H1 (cell line): Measurements from ENCODE around the gene WDR59. TPM values are rescaled to one million over a fixed set of nuclear protein-coding genes. Genes with fewer than 3 reads are reported as not detected.
A peak's percentile ranks its signal among the peaks of the same experiment; 100 is the strongest.

Experiments
- ASH2L ChIP-seq: fragments of 200-600, 300-600 bp; sonication (generic); IDR thresholded peaks from one replicate; pipeline ENCODE4 v1.7.1; 2017; ENCODE audit warnings: low read length
- BRCA1 ChIP-seq: IDR thresholded peaks from 2 replicates; pipeline ENCODE4 v1.6.1; 2012; ENCODE audit warnings: low read depth, low read length, improper control_type of control experiment
- CEBPB ChIP-seq: IDR thresholded peaks from 2 replicates; pipeline ENCODE4 v1.6.1; 2012; ENCODE audit warnings: low read depth, low read length
- GTF2F1 ChIP-seq: IDR thresholded peaks from 2 replicates; pipeline ENCODE4 v1.6.1; 2012; ENCODE audit warnings: low read depth, low read length, improper control_type of control experiment, borderline replicate concordance
- HDAC2 ChIP-seq, 2 experiments: fragments of 300-600 bp in 1 of 2; sonication (generic) in 1 of 2; IDR thresholded peaks; 2 replicates each; pipeline ENCODE4 v1.6.1; 2011 to 2012; ENCODE audit warnings: low read depth in 2 of 2, low read length in 2 of 2, mild to moderate bottlenecking in 2 of 2, moderate library complexity in 2 of 2, borderline replicate concordance in 1 of 2, inconsistent platforms in 1 of 2
- KDM4A ChIP-seq: IDR thresholded peaks from one replicate; pipeline ENCODE4 v1.7.1; 2012; ENCODE audit warnings: low read depth, mild to moderate bottlenecking, moderate library complexity, low read length, inconsistent platforms; ENCODE audit not compliant: severe bottlenecking
- PHF8 ChIP-seq: fragments of 200-600 bp; sonication (generic); conservative IDR thresholded peaks from 2 replicates; pipeline ENCODE4 v1.7.1; 2012; ENCODE audit warnings: low read depth, mild to moderate bottlenecking, inconsistent platforms, low read length, moderate library complexity
- POLR2A ChIP-seq, 2 experiments: IDR thresholded peaks; 1 replicate in 1 of 2; 2 replicates in 1 of 2; pipeline ENCODE4 v1.6.1; 2011; ENCODE audit warnings: low read depth in 2 of 2, low read length in 2 of 2, mild to moderate bottlenecking in 2 of 2; ENCODE audit errors: control extremely low read depth in 1 of 2
- POLR2AphosphoS5 ChIP-seq: IDR thresholded peaks from 2 replicates; pipeline ENCODE4 v1.6.1; 2011; ENCODE audit warnings: low read depth, low read length
- RBBP5 ChIP-seq: IDR thresholded peaks from 2 replicates; pipeline ENCODE4 v1.7.1; 2012; ENCODE audit warnings: low read depth, mild to moderate bottlenecking, inconsistent platforms, low read length, moderate library complexity, borderline replicate concordance
- RNF2 ChIP-seq: fragments of 200-900, 300-1000 bp; sonication (generic); IDR thresholded peaks from 2 replicates; pipeline ENCODE4 v1.7.1; 2016; ENCODE audit warnings: borderline replicate concordance, low read depth, mild to moderate bottlenecking, antibody characterized with exemption, low read length; ENCODE audit not compliant: poor library complexity, severe bottlenecking; ENCODE audit errors: missing control alignments
- RXRA ChIP-seq: IDR thresholded peaks from 2 replicates; pipeline ENCODE4 v1.6.1; 2011; ENCODE audit warnings: low read depth, mild to moderate bottlenecking, low read length, moderate library complexity; ENCODE audit not compliant: insufficient read depth
- SAP30 ChIP-seq: fragments of 300-600 bp; sonication (generic); IDR thresholded peaks from 2 replicates; pipeline ENCODE4 v1.7.1; 2012; ENCODE audit warnings: low read length, moderate library complexity, mild to moderate bottlenecking, inconsistent platforms; ENCODE audit not compliant: insufficient read depth, insufficient replicate concordance
- SP1 ChIP-seq: IDR thresholded peaks from 2 replicates; pipeline ENCODE4 v1.6.1; 2011; ENCODE audit warnings: low read depth, low read length
- SP2 ChIP-seq: IDR thresholded peaks from 2 replicates; pipeline ENCODE4 v1.6.1; 2012; ENCODE audit warnings: mild to moderate bottlenecking, low read length, inconsistent platforms
- TAF1 ChIP-seq: IDR thresholded peaks from 2 replicates; pipeline ENCODE4 v1.6.1; 2011; ENCODE audit warnings: mild to moderate bottlenecking, low read depth, low read length
- TBP ChIP-seq: IDR thresholded peaks from 2 replicates; pipeline ENCODE4 v1.6.1; 2011; ENCODE audit warnings: low read depth, low read length, improper control_type of control experiment
- TCF12 ChIP-seq: IDR thresholded peaks from 2 replicates; pipeline ENCODE4 v1.6.1; 2011; ENCODE audit warnings: low read depth, mild to moderate bottlenecking, low read length
- YY1 ChIP-seq: IDR thresholded peaks from 2 replicates; pipeline ENCODE4 v1.6.1; 2011; ENCODE audit warnings: low read depth, mild to moderate bottlenecking, low read length
- ZNF274 ChIP-seq: IDR thresholded peaks from 2 replicates; pipeline ENCODE4 v1.7.0; 2012; ENCODE audit warnings: low read length, borderline replicate concordance; ENCODE audit errors: extremely low read depth
- polyA plus RNA-seq, 7 experiments: library from polyadenylated mRNA; depleted of rRNA in 3 of 7; stranded (reverse) in 5 of 7; unstranded in 2 of 7; fragments of >200 nt in 5 of 7; fragments of 200-250 nt in 2 of 7; gene quantifications; 1 replicate in 5 of 7; 2 replicates in 1 of 7; 4 replicates in 1 of 7; pipeline versions ENCODE4 v1.2.1 to v1.2.3, GENCODE V29; 2011 to 2013; ENCODE audit warnings: missing spikeins in 2 of 7, mixed read lengths in 2 of 7
- total RNA-seq: library from RNA; stranded (reverse); fragmentation: NEBNext Ultra II Directional; extraction: Animal tissue kit (Norgen Biotek cat#: 25700); gene quantifications from 2 replicates; pipeline ENCODE4 v1.2.1, GENCODE V29; 2021
- TF ChIP-seq, protein P1 (sequence below): IDR thresholded peaks from 2 replicates; pipeline ENCODE4 v1.6.1; 2011; ENCODE audit warnings: low read length, improper control_type of control experiment

WDR59 gene
- total and polyA plus RNA-seq, 2 of the 8 experiments (the other 6 are each of a cell fraction or from before 2014, with no cell fraction given) = 84.2 to 124 TPM

- TF ChIP-seq SAP30 = peak; percentile 80
- TF ChIP-seq PHF8 = peak; percentile 96
- no peak for TF ChIP-seq ZNF274
- peak; percentile 68; the same call in 1 of the 2 replicates for TF ChIP-seq BRCA1
- TF ChIP-seq POLR2AphosphoS5 = peak; percentile 57
- TF ChIP-seq KDM4A = peak; percentile 75
- peak; percentile 66; the same call in 1 of the 2 replicates for TF ChIP-seq TAF1
- TF ChIP-seq YY1 = peak; percentile 14; the same call in 1 of the 2 replicates
- peak; percentile 62; the same call in 1 of the 2 replicates for TF ChIP-seq SP1
- TF ChIP-seq TCF12 = no peak
- TF ChIP-seq CEBPB = peak; percentile 56
- TF ChIP-seq, protein P1, sequence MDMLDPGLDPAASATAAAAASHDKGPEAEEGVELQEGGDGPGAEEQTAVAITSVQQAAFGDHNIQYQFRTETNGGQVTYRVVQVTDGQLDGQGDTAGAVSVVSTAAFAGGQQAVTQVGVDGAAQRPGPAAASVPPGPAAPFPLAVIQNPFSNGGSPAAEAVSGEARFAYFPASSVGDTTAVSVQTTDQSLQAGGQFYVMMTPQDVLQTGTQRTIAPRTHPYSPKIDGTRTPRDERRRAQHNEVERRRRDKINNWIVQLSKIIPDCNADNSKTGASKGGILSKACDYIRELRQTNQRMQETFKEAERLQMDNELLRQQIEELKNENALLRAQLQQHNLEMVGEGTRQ = 0 out of 2 replicates have a peak, but pooled peaks have one; percentile 6
- peak in 1 of 2 experiments; percentile 52; a peak in 1 of 4 replicates for TF ChIP-seq HDAC2 (IDR thresholded peaks at IDR 0.05; ENCODE audit: borderline replicate concordance in 1 of 2, low read depth in 2 of 2, low read length in 2 of 2)
- TF ChIP-seq TBP = peak; percentile 35; the same call in 1 of the 2 replicates
- no peak for TF ChIP-seq RXRA
- TF ChIP-seq POLR2A (IDR thresholded peaks at IDR 0.05; ENCODE audit: control extremely low read depth in 1 of 2, low read depth in 2 of 2, low read length in 2 of 2) = peak; percentile 82 to 84
- TF ChIP-seq RBBP5 = peak; percentile 82; the same call in 1 of the 2 replicates
- no peak; the same call in 1 of the 2 replicates for TF ChIP-seq SP2
- no peak for TF ChIP-seq GTF2F1
- TF ChIP-seq RNF2 = no peak
- TF ChIP-seq ASH2L = peak; percentile 93
- TF ChIP-seq, all 59 proteins: peak for 20
Observed at GRCh38 chr16:74984529-74985296, at the start of gene WDR59 (continued).
